ENCODE data around the gene MTM1. TPM values are rescaled to one million over a fixed set of nuclear protein-coding genes. Genes with fewer than 3 reads are reported as not detected.

Gene MTM1
- total and polyA plus RNA-seq, 2 experiments from 2014 or later = 3.2 to 8.7 TPM

GRCh38 chrX:150544835-150545770 lies 23.3 kb upstream of the MTM1 start:
- Mint-ChIP-seq H3K36me3 (ENCODE audit: low read depth) (no peaks in the 10 kb centered on the region), H3K4me1 (peaks cover 12% of the 10 kb centered on the region; the same call in 2 of the 3 replicates), H3K27ac (no peak overlapping the region), H3K9me3 (no peaks in the 10 kb centered on the region), H3K4me3 (no peak overlapping the region), H3K27me3 (ENCODE audit: insufficient read depth, low read depth, poor library complexity) (peaks cover 21% of the 10 kb centered on the region)
- no peaks in the 10 kb centered on the region for H4K20me1 ChIP-seq (replicated peaks; ENCODE audit: insufficient read depth)
- H3K9me2 ChIP-seq (ENCODE audit: insufficient read depth) = no peaks in the 10 kb centered on the region
- no peak overlapping the region for H3K27ac ChIP-seq (ENCODE audit: low read depth)
- H3K36me3 ChIP-seq (ENCODE audit: insufficient read depth) = no peaks in the 10 kb centered on the region
- no peaks in the 10 kb centered on the region for H3K4me1 ChIP-seq (ENCODE audit: insufficient read depth)
- no peak overlapping the region for H2AFZ ChIP-seq
- H3K4me2 ChIP-seq = no peak overlapping the region
- ATAC-seq = no peak
- no peaks in the 10 kb centered on the region for H3K79me2 ChIP-seq (replicated peaks; ENCODE audit: insufficient read depth)
- peaks cover 25% of the 10 kb centered on the region for H3K27me3 ChIP-seq (ENCODE audit: insufficient read depth)
- TF ChIP-seq STAT1 (IDR thresholded peaks at IDR 0.05; ENCODE audit: unreplicated experiment) = no peak
- TF ChIP-seq EZH2phosphoT487 (IDR thresholded peaks at IDR 0.05; ENCODE audit: unreplicated experiment) = no peak
- TF ChIP-seq ETS1 (IDR thresholded peaks at IDR 0.05) = no peak
- TF ChIP-seq REST (IDR thresholded peaks at IDR 0.05; ENCODE audit: unreplicated experiment) = no peak
- no peak for TF ChIP-seq ZNF462 (CRISPR knock-in tag; IDR thresholded peaks at IDR 0.05)
- no peak for TF ChIP-seq CREB1 (CRISPR knock-in tag; IDR thresholded peaks at IDR 0.05; ENCODE audit: low read depth)
- no peak for TF ChIP-seq NANOG (IDR thresholded peaks at IDR 0.05; ENCODE audit: borderline replicate concordance)
- no peak for TF ChIP-seq CTCF (conservative IDR thresholded peaks at IDR 0.05; ENCODE audit: low read depth in 2 of 2)
- no peak for TF ChIP-seq EZH2 (IDR thresholded peaks at IDR 0.05; ENCODE audit: low read depth, unreplicated experiment)
- no peak for TF ChIP-seq JUNB (IDR thresholded peaks at IDR 0.05; ENCODE audit: unreplicated experiment)
- TF ChIP-seq ZNF331 (CRISPR knock-in tag; IDR thresholded peaks at IDR 0.05; ENCODE audit: low read depth) = no peak
- no peak for TF ChIP-seq POLR2AphosphoS5 (IDR thresholded peaks at IDR 0.05; ENCODE audit: low read depth)
- no peak for TF ChIP-seq ZNF114 (CRISPR knock-in tag; IDR thresholded peaks at IDR 0.05)
- H3K4me3 ChIP-seq = no peak overlapping the region
- H3F3A ChIP-seq (replicated peaks; ENCODE audit: low read depth) = no peaks in the 10 kb centered on the region
- DNase-seq (ENCODE audit: low spot score) = no peak
